ENCODE data around the gene ACO1. TPM values are rescaled to one million over a fixed set of nuclear protein-coding genes. Genes with fewer than 3 reads are reported as not detected.

Gene ACO1
- total RNA-seq, 5 donors from 2014 or later (not counting 1 experiment from before 2014, with no cell fraction given): 5.2 to 8.5 (median 8.0) TPM

DNA sequence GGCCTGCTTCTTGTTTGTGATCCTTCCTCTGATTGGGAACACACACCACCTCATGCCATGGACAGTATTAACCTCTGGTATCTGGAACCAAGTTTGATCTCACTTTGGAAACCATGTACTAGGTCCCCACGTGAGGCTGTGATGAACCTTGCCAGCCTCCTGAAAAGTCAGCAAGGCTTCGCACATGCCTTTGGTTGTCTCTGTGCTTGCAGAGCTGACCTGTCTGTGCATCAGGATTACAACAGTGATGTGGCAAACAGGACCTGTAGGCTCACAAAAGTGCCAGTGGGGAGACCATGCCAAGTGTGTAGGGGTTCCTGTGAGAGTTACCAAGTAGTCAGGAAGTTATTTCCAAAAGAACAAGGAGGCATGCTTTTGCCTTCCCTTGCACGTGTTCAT is 1.4 kb downstream of the ACO1 start:
- H3K27me3 ChIP-seq (replicated peaks in 1 of 2; ENCODE audit: control insufficient read depth in 2 of 2, extremely low read depth in 1 of 2, insufficient read depth in 2 of 2, low read length in 1 of 2): peaks cover 0 to 7% of the 10 kb centered on the region in 2 experiments
- H3K36me3 ChIP-seq (ENCODE audit: control insufficient read depth in 2 of 2, extremely low read depth in 1 of 2, insufficient read depth in 1 of 2, low read length in 1 of 2): peaks cover 0 to 3% of the 10 kb centered on the region in 2 donors
- Mint-ChIP-seq H3K4me3 (peak overlapping the region; percentile 37 to 82 (median 46)), H3K36me3 (no peaks in the 10 kb centered on the region), H3K27me3 (peaks cover 10 to 11% of the 10 kb centered on the region in 2 donors), H3K27ac (no peak overlapping the region), H3K9me3 (no peaks in the 10 kb centered on the region), H3K4me1 (peaks cover 20 to 26% (median 25%) of the 10 kb centered on the region in 3 donors)
- ChIA-PET CTCF (interaction anchor here (1.1 to 5.4 kb wide), 4 partner anchors 187 to 582 kb away, joined by 3 to 71 read pairs (median 39); partner anchors contain the start of gene NDUFB6 (in 1 of the 2)), POLR2A (interaction anchor here in 1 of 2 donors (0.6 kb wide), 1 partner anchor 122 kb away, joined by 3 read pairs; no protein-coding TSS in a partner anchor)
- no peak for ATAC-seq (replicated peaks in 1 of 4)
- no peak for DNase-seq
- H3K27ac ChIP-seq (ENCODE audit: low read length): no peak overlapping the region
- 98% methylated on average over 3 of the region's 3 CpGs for WGBS (ENCODE audit: insufficient coverage)
- H3K4me3 ChIP-seq (ENCODE audit: control insufficient read depth in 1 of 2, extremely low read depth in 1 of 2, low read length in 1 of 2): no peak overlapping the region
- peaks cover 3 to 16% of the 10 kb centered on the region in 2 experiments for H3K4me1 ChIP-seq (ENCODE audit: control insufficient read depth in 1 of 2, extremely low read depth in 1 of 2, insufficient read depth in 2 of 2, low read length in 2 of 2)
- no peaks in the 10 kb centered on the region for H3K9me3 ChIP-seq

DNA sequence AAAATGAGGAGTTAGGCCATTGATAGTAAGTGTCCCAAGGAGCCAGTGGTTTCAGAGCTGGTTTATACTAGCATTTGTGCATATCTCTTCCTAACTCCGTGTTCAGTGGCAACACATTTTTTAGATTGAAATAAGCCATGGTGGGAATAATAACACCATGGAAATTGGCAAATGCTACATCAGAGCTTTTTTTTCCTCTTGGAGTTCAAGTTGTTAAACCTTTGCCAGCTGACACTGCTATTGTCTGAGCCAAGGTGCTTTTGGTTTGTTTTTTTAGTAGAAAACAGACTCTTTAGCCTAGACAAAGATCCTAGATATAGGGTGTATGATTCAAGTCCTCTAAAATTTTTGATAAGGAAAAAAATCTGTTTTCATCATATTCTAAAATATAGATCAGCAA is 2.8 kb downstream of the ACO1 start:
- Histone ChIP-seq H3K36me3 (ENCODE audit: control insufficient read depth in 2 of 2, extremely low read depth in 1 of 2, insufficient read depth in 1 of 2, low read length in 1 of 2) (peaks cover 0 to 3% of the 10 kb centered on the region in 2 donors), H3K4me1 (ENCODE audit: control insufficient read depth in 1 of 2, extremely low read depth in 1 of 2, insufficient read depth in 2 of 2, low read length in 2 of 2) (peaks cover 3 to 16% of the 10 kb centered on the region in 2 experiments), H3K9me3 (no peaks in the 10 kb centered on the region), H3K27ac (ENCODE audit: low read length) (no peak overlapping the region), H3K27me3 (replicated peaks in 1 of 2; ENCODE audit: control insufficient read depth in 2 of 2, extremely low read depth in 1 of 2, insufficient read depth in 2 of 2, low read length in 1 of 2) (peaks cover 0 to 3% of the 10 kb centered on the region in 2 experiments), H3K4me3 (ENCODE audit: control insufficient read depth in 1 of 2, extremely low read depth in 1 of 2, low read length in 1 of 2) (no peak overlapping the region)
- no peak for ATAC-seq (replicated peaks in 1 of 4)
- WGBS (ENCODE audit: insufficient coverage): 83% methylated on average over 1 of the region's 1 CpG
- Mint-ChIP-seq H3K4me1 (peaks cover 20 to 26% (median 25%) of the 10 kb centered on the region in 3 donors), H3K4me3 (no peak overlapping the region), H3K27ac (no peak overlapping the region), H3K36me3 (peaks cover 1% of the 10 kb centered on the region), H3K9me3 (no peaks in the 10 kb centered on the region), H3K27me3 (peaks cover 5 to 7% of the 10 kb centered on the region in 2 donors)
- DNase-seq: no peak
- ChIA-PET CTCF (interaction anchor here (0.8 to 1.9 kb wide), 4 partner anchors 8 to 194 kb away, joined by 3 to 11 read pairs (median 3); no protein-coding TSS in a partner anchor), POLR2A (no interaction called here)

DNA sequence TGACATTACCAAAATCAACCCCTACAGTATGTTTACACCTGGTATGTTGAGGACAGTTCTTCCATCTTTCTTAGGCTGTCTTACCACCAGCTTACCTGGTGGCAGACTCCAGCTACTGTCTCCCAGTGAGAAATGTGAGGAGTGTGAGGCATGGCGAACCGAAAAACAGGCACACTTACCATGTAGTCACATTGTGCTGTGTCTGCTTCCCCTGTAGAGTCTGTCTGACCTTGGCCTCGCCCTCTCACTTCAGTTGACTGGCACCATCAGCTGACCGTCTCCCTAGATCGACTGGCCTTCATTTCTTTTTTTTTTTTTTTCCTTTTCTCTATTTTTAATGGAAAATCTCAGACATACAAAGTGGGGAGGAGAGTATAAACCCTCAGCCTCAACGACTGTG is 4.9 kb downstream of the ACO1 start:
- Mint-ChIP-seq H3K4me1 (peaks cover 18 to 26% (median 22%) of the 10 kb centered on the region in 3 donors), H3K36me3 (peaks cover 15% of the 10 kb centered on the region), H3K9me3 (no peaks in the 10 kb centered on the region), H3K27ac (no peak overlapping the region), H3K27me3 (no peaks in the 10 kb centered on the region), H3K4me3 (no peak overlapping the region)
- H3K9me3 ChIP-seq: no peaks in the 10 kb centered on the region
- no CpG with 5 or more reads among the region's 6 CpGs for WGBS (ENCODE audit: insufficient coverage)
- ChIA-PET CTCF (interaction anchor here (0.6 to 2.3 kb wide), 5 partner anchors 9 to 190 kb away, joined by 3 to 11 read pairs (median 5); no protein-coding TSS in a partner anchor), POLR2A (no interaction called here)
- ATAC-seq (replicated peaks in 1 of 4) (no peak), DNase-seq (no peak)
- peaks cover 0 to 3% of the 10 kb centered on the region in 2 donors for H3K36me3 ChIP-seq (ENCODE audit: control insufficient read depth in 2 of 2, extremely low read depth in 1 of 2, insufficient read depth in 1 of 2, low read length in 1 of 2)
- H3K4me1 ChIP-seq (ENCODE audit: control insufficient read depth in 1 of 2, extremely low read depth in 1 of 2, insufficient read depth in 2 of 2, low read length in 2 of 2): peaks cover 3 to 8% of the 10 kb centered on the region in 2 experiments
- H3K27ac ChIP-seq (ENCODE audit: low read length): no peak overlapping the region
- H3K27me3 ChIP-seq (replicated peaks in 1 of 2; ENCODE audit: control insufficient read depth in 2 of 2, extremely low read depth in 1 of 2, insufficient read depth in 2 of 2, low read length in 1 of 2): no peaks in the 10 kb centered on the region
- H3K4me3 ChIP-seq (ENCODE audit: control insufficient read depth in 1 of 2, extremely low read depth in 1 of 2, low read length in 1 of 2): no peak overlapping the region

DNA sequence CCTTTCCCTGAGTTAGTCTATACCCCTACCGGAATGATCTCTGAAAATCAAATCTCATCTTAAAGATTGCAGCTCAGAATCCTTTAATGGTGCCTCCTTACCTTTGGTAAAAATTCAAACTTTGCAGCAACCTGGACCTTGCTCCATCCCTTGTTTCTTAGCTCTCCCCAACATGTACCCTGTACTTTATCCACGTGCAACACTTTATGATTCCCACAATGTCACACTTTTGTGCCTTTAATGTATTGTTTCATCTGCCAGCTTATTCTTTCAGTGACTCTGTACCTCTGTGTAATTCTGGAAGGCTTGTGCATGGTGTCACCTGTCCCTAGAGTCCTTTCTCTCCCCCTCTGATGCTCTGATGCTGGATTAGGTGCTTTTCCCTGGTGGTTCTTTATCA is 9.5 kb downstream of the ACO1 start:
- Mint-ChIP-seq H3K4me3 (no peak overlapping the region), H3K36me3 (peaks cover 15% of the 10 kb centered on the region), H3K9me3 (no peaks in the 10 kb centered on the region), H3K4me1 (peaks cover 0 to 15% (median 6%) of the 10 kb centered on the region in 3 donors), H3K27me3 (no peaks in the 10 kb centered on the region), H3K27ac (no peak overlapping the region)
- ChIA-PET POLR2A (no interaction called here), CTCF (no interaction called here)
- H3K27me3 ChIP-seq (replicated peaks in 1 of 2; ENCODE audit: control insufficient read depth in 2 of 2, extremely low read depth in 1 of 2, insufficient read depth in 2 of 2, low read length in 1 of 2): no peaks in the 10 kb centered on the region
- no peaks in the 10 kb centered on the region for H3K36me3 ChIP-seq (ENCODE audit: control insufficient read depth in 2 of 2, extremely low read depth in 1 of 2, insufficient read depth in 1 of 2, low read length in 1 of 2)
- no peaks in the 10 kb centered on the region for H3K4me1 ChIP-seq (ENCODE audit: control insufficient read depth in 1 of 2, extremely low read depth in 1 of 2, insufficient read depth in 2 of 2, low read length in 2 of 2)
- H3K4me3 ChIP-seq (ENCODE audit: control insufficient read depth in 1 of 2, extremely low read depth in 1 of 2, low read length in 1 of 2): no peak overlapping the region
- no peak for DNase-seq
- 100% methylated on average over 1 of the region's 2 CpGs for WGBS (ENCODE audit: insufficient coverage)
- H3K9me3 ChIP-seq: no peaks in the 10 kb centered on the region
- ATAC-seq (replicated peaks in 1 of 4): no peak
- no peak overlapping the region for H3K27ac ChIP-seq (ENCODE audit: low read length)

DNA sequence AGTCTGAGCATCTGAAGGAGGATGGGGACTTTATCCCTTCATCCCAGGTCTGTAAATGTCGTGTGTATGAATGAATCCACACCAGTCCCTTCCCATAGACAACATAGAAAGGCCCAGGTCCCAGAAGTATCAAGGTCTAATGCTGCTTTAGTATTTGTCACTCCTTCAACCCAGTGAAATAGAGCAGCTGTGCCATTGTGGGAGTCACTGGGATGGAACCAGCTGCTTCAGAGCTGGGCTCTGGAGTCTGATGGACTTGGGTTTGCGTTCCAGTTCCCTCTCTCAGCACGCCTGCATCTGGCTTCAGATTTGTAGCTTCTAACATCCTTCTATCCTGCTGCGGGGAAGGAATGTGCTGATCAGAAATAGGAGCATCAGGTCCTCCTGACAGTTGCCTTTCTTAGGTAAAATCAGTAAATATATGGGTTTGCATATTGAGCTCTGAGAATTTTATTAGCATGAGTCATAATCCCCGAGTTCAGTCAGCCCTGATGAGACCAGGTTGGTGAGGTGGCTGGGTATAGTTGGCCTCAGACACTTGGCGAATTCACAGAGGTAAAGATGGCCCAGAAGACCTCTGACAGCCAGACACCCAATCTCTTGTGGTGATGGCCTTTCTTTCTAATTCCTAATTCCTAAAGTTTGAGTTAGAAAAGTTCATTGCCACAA is 10.1 kb downstream of the ACO1 start:
- no peaks in the 10 kb centered on the region for H3K9me3 Mint-ChIP-seq
- no peaks in the 10 kb centered on the region for H3K27me3 Mint-ChIP-seq
- no peak overlapping the region for H3K4me3 Mint-ChIP-seq
- H3K36me3 Mint-ChIP-seq: peaks cover 15% of the 10 kb centered on the region
- DNase-seq (no peak), ATAC-seq (replicated peaks in 1 of 4) (no peak)
- no peaks in the 10 kb centered on the region for H3K27me3 ChIP-seq (replicated peaks in 1 of 2; ENCODE audit: control insufficient read depth in 2 of 2, extremely low read depth in 1 of 2, insufficient read depth in 2 of 2, low read length in 1 of 2)
- ChIA-PET POLR2A (no interaction called here), CTCF (no interaction called here)
- peaks cover 0 to 15% (median 6%) of the 10 kb centered on the region in 3 donors for H3K4me1 Mint-ChIP-seq
- WGBS (ENCODE audit: insufficient coverage): 75% methylated on average over 2 of the region's 6 CpGs
- H3K9me3 ChIP-seq: no peaks in the 10 kb centered on the region
- H3K27ac Mint-ChIP-seq: no peak overlapping the region
- H3K27ac ChIP-seq (ENCODE audit: low read length): no peak overlapping the region
- H3K4me3 ChIP-seq (ENCODE audit: control insufficient read depth in 1 of 2, extremely low read depth in 1 of 2, low read length in 1 of 2): no peak overlapping the region
- no peaks in the 10 kb centered on the region for H3K36me3 ChIP-seq (ENCODE audit: control insufficient read depth in 2 of 2, extremely low read depth in 1 of 2, insufficient read depth in 1 of 2, low read length in 1 of 2)
- H3K4me1 ChIP-seq (ENCODE audit: control insufficient read depth in 1 of 2, extremely low read depth in 1 of 2, insufficient read depth in 2 of 2, low read length in 2 of 2): no peaks in the 10 kb centered on the region

DNA sequence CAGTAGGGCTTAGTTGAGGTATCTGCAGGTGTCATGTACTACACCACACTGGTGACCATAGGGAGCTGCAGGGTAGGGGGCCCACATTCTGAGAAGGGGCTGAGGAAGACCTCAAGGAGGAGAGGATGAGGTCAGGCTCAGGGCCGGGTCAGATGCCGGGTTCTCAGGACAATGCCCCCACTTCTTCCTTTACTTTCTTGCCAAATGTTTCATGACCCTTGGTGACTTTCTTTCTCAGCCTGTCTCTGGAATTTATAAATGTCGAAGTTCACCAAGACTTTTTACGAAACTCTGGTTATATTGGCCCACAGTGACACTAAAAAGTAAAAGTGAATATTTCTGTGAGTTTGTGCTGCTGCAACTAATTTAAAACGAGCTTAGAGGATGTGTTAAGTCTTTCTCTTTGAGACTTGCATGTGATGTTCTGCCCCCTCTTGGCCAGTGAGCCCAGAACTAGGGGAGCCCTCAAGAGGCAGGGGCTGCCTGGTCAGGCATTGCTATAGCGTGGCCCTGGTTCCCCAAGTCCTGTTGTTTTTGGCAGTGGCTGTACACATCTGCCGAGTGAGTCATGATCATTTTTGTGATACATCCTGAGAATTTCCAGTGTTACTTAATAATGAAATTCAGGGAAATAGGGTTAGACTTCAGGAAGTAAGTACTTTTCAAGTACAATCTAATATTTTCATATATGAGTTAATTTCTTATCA is 11.2 kb downstream of the ACO1 start:
- H3K27me3 ChIP-seq (replicated peaks in 1 of 2; ENCODE audit: control insufficient read depth in 2 of 2, extremely low read depth in 1 of 2, insufficient read depth in 2 of 2, low read length in 1 of 2): no peaks in the 10 kb centered on the region
- H3K9me3 Mint-ChIP-seq: no peaks in the 10 kb centered on the region
- ChIA-PET POLR2A (no interaction called here), CTCF (interaction anchor here in 1 of 2 donors (1.0 kb wide), 1 partner anchor 16 kb away, joined by 5 read pairs; no protein-coding TSS in a partner anchor)
- no peaks in the 10 kb centered on the region for H3K4me1 ChIP-seq (ENCODE audit: control insufficient read depth in 1 of 2, extremely low read depth in 1 of 2, insufficient read depth in 2 of 2, low read length in 2 of 2)
- no peak overlapping the region for H3K4me3 ChIP-seq (ENCODE audit: control insufficient read depth in 1 of 2, extremely low read depth in 1 of 2, low read length in 1 of 2)
- H3K4me1 Mint-ChIP-seq: peaks cover 0 to 11% (median 7%) of the 10 kb centered on the region in 3 donors
- H3K27ac Mint-ChIP-seq: no peak overlapping the region
- no peaks in the 10 kb centered on the region for H3K27me3 Mint-ChIP-seq
- DNase-seq: no peak
- WGBS (ENCODE audit: insufficient coverage): 82% methylated on average over 4 of the region's 7 CpGs
- no peak for ATAC-seq (replicated peaks in 1 of 4)
- H3K4me3 Mint-ChIP-seq: no peak overlapping the region
- H3K36me3 Mint-ChIP-seq: peaks cover 17% of the 10 kb centered on the region
- H3K9me3 ChIP-seq: no peaks in the 10 kb centered on the region
- no peaks in the 10 kb centered on the region for H3K36me3 ChIP-seq (ENCODE audit: control insufficient read depth in 2 of 2, extremely low read depth in 1 of 2, insufficient read depth in 1 of 2, low read length in 1 of 2)
- no peak overlapping the region for H3K27ac ChIP-seq (ENCODE audit: low read length)
